ENCODE data around the gene RCCD1. TPM values are rescaled to one million over a fixed set of nuclear protein-coding genes. Genes with fewer than 3 reads are reported as not detected.
"Not testable (repeated sequence)": the region's sequence is repeated elsewhere in the genome, so short reads cannot be mapped to it uniquely, and the experiment has no call there.

Gene RCCD1
- polyA plus RNA-seq, 1 donor from 2014 or later: 4.5 TPM

DNA sequence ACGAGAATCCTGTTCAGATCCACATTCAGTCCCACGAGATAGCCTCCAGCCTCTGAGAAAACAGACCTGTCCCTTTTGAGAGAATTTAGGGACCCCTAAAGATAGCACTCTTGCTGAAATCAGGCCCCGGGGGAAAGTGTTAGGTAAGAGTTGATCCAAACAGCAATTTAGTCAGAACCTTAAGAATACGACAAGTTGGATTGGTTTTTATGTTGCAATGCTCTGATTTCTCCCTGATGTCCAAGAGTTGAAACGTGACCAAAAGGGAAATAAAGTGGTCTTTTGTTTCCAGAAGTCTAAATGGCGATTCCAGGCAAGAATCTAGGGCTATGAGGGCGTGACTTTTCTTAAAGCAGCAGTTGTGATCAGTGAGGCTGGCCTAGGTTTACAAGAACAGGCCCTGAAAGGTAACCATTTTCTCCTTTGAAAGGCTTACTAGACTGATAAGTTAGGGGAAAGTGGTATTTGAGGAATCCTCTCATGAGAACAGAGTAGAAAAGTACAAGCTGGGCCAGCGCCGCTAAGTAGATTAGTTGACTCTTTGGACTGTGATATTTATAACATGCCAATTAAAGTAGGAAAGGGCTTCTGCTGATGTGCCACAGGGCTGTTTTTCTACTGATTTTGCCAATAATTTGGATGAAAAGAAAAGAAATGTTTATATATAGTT is 46.7 kb upstream of the RCCD1 start:
- no peak overlapping the region for H2AFZ ChIP-seq (ENCODE audit: low read depth, low read length)
- no peak for TF ChIP-seq EZH2 (IDR thresholded peaks at IDR 0.05; ENCODE audit: borderline replicate concordance, insufficient read depth, low read length, poor library complexity, severe bottlenecking)
- TF ChIP-seq EP300 (conservative IDR thresholded peaks at IDR 0.05; ENCODE audit: poor library complexity, severe bottlenecking): no peak
- TF ChIP-seq SMC3 (conservative IDR thresholded peaks at IDR 0.05; ENCODE audit: poor library complexity): no peak
- TF ChIP-seq, protein P1, sequence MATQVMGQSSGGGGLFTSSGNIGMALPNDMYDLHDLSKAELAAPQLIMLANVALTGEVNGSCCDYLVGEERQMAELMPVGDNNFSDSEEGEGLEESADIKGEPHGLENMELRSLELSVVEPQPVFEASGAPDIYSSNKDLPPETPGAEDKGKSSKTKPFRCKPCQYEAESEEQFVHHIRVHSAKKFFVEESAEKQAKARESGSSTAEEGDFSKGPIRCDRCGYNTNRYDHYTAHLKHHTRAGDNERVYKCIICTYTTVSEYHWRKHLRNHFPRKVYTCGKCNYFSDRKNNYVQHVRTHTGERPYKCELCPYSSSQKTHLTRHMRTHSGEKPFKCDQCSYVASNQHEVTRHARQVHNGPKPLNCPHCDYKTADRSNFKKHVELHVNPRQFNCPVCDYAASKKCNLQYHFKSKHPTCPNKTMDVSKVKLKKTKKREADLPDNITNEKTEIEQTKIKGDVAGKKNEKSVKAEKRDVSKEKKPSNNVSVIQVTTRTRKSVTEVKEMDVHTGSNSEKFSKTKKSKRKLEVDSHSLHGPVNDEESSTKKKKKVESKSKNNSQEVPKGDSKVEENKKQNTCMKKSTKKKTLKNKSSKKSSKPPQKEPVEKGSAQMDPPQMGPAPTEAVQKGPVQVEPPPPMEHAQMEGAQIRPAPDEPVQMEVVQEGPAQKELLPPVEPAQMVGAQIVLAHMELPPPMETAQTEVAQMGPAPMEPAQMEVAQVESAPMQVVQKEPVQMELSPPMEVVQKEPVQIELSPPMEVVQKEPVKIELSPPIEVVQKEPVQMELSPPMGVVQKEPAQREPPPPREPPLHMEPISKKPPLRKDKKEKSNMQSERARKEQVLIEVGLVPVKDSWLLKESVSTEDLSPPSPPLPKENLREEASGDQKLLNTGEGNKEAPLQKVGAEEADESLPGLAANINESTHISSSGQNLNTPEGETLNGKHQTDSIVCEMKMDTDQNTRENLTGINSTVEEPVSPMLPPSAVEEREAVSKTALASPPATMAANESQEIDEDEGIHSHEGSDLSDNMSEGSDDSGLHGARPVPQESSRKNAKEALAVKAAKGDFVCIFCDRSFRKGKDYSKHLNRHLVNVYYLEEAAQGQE (IDR thresholded peaks at IDR 0.05; ENCODE audit: borderline replicate concordance): no peak
- TF ChIP-seq POLR2AphosphoS5 (IDR thresholded peaks at IDR 0.05): no peak
- no peak for TF ChIP-seq MXI1 (conservative IDR thresholded peaks at IDR 0.05; ENCODE audit: poor library complexity, severe bottlenecking)
- TF ChIP-seq RAD21 (conservative IDR thresholded peaks at IDR 0.05): no peak
- TF ChIP-seq, protein P2, sequence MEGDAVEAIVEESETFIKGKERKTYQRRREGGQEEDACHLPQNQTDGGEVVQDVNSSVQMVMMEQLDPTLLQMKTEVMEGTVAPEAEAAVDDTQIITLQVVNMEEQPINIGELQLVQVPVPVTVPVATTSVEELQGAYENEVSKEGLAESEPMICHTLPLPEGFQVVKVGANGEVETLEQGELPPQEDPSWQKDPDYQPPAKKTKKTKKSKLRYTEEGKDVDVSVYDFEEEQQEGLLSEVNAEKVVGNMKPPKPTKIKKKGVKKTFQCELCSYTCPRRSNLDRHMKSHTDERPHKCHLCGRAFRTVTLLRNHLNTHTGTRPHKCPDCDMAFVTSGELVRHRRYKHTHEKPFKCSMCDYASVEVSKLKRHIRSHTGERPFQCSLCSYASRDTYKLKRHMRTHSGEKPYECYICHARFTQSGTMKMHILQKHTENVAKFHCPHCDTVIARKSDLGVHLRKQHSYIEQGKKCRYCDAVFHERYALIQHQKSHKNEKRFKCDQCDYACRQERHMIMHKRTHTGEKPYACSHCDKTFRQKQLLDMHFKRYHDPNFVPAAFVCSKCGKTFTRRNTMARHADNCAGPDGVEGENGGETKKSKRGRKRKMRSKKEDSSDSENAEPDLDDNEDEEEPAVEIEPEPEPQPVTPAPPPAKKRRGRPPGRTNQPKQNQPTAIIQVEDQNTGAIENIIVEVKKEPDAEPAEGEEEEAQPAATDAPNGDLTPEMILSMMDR (IDR thresholded peaks at IDR 0.05; ENCODE audit: poor library complexity, severe bottlenecking): no peak
- H3F3A ChIP-seq (ENCODE audit: insufficient read depth, low read length, poor library complexity, severe bottlenecking): no peaks in the 10 kb centered on the region
- no peak overlapping the region for H3K27ac ChIP-seq (ENCODE audit: low read length)
- peaks cover 7% of the 10 kb centered on the region for H3K36me3 ChIP-seq (ENCODE audit: insufficient read depth, low read length)
- H3K4me3 ChIP-seq (ENCODE audit: low read length): no peak overlapping the region
- no peak overlapping the region for H3K9ac ChIP-seq (ENCODE audit: low read length)
- no peaks in the 10 kb centered on the region for H4K20me1 ChIP-seq (ENCODE audit: insufficient read depth)
- H3K79me2 ChIP-seq (replicated peaks; ENCODE audit: insufficient read depth, low read length): no peaks in the 10 kb centered on the region
- no peaks in the 10 kb centered on the region for H3K9me2 ChIP-seq (ENCODE audit: insufficient read depth, low read length)
- no peak overlapping the region for H3K4me2 ChIP-seq (ENCODE audit: low read length)
- no peaks in the 10 kb centered on the region for H3K27me3 ChIP-seq (ENCODE audit: insufficient read depth, low read depth, low read length)
- H3K9me3 ChIP-seq (ENCODE audit: low read length): no peaks in the 10 kb centered on the region

DNA sequence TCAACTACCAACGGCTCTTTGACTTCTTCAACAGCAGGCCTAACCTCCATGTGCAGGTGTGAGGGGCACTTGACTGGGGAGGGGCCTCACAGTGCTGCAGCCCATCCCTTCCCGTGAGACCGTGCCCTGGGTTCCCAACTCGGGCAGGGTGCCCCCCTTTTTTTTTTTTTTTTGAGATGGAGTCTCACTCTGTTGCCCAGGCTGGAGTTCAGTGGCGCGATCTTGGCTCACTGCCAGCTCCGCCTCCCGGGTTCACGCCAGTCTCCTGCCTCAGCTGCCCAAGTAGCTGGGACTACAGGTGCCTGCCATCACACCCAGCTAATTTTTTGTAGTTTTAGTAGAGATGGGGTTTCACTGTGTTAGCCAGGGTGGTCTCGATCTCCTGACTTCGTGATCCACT is 45.2 kb upstream of the RCCD1 start:
- H3K79me2 ChIP-seq (replicated peaks; ENCODE audit: insufficient read depth, low read length); H3F3A ChIP-seq (ENCODE audit: insufficient read depth, low read length, poor library complexity, severe bottlenecking); H3K4me2 ChIP-seq (ENCODE audit: low read length); H3K9me2 ChIP-seq (ENCODE audit: insufficient read depth, low read length); H3K9ac ChIP-seq (ENCODE audit: low read length); H3K27me3 ChIP-seq (ENCODE audit: insufficient read depth, low read depth, low read length); H2AFZ ChIP-seq (ENCODE audit: low read depth, low read length); H3K4me3 ChIP-seq (ENCODE audit: low read length); H4K20me1 ChIP-seq (ENCODE audit: insufficient read depth); H3K27ac ChIP-seq (ENCODE audit: low read length); H3K9me3 ChIP-seq (ENCODE audit: low read length); H3K36me3 ChIP-seq (ENCODE audit: insufficient read depth, low read length): not testable (repeated sequence)

DNA sequence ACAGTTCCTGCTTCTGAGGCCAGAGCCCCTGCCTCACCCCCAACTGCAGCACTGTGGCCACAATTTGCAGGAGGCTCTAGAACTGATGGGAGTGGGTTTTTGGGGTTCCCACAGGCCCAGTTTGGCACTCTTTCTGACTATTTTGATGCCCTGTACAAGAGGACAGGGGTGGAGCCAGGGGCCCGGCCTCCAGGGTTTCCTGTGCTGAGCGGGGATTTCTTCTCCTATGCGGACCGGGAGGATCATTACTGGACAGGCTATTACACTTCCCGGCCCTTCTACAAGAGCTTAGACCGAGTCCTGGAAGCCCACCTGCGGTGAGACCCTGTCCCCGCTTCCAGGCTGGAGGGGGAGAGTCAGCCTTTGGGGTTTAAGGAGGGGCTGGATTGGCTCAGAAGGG is 44.7 kb upstream of the RCCD1 start:
- H3K79me2 ChIP-seq (replicated peaks; ENCODE audit: insufficient read depth, low read length): no peaks in the 10 kb centered on the region
- no peaks in the 10 kb centered on the region for H3K9me2 ChIP-seq (ENCODE audit: insufficient read depth, low read length)
- no peak overlapping the region for H3K27ac ChIP-seq (ENCODE audit: low read length)
- no peaks in the 10 kb centered on the region for H3F3A ChIP-seq (ENCODE audit: insufficient read depth, low read length, poor library complexity, severe bottlenecking)
- H2AFZ ChIP-seq (ENCODE audit: low read depth, low read length): no peak overlapping the region
- no peak overlapping the region for H3K4me3 ChIP-seq (ENCODE audit: low read length)
- H3K36me3 ChIP-seq (ENCODE audit: insufficient read depth, low read length): peaks cover 7% of the 10 kb centered on the region
- TF ChIP-seq MXI1 (conservative IDR thresholded peaks at IDR 0.05; ENCODE audit: poor library complexity, severe bottlenecking) (no peak), EP300 (conservative IDR thresholded peaks at IDR 0.05; ENCODE audit: poor library complexity, severe bottlenecking) (no peak), POLR2AphosphoS5 (IDR thresholded peaks at IDR 0.05) (no peak), EZH2 (IDR thresholded peaks at IDR 0.05; ENCODE audit: borderline replicate concordance, insufficient read depth, low read length, poor library complexity, severe bottlenecking) (no peak), SMC3 (conservative IDR thresholded peaks at IDR 0.05; ENCODE audit: poor library complexity) (no peak), TAF1 (IDR thresholded peaks at IDR 0.05; ENCODE audit: low read depth) (no peak), RAD21 (conservative IDR thresholded peaks at IDR 0.05) (no peak)
- TF ChIP-seq, protein P1 (IDR thresholded peaks at IDR 0.05; ENCODE audit: borderline replicate concordance): no peak
- TF ChIP-seq, protein P2 (IDR thresholded peaks at IDR 0.05; ENCODE audit: poor library complexity, severe bottlenecking): no peak
- no peak overlapping the region for H3K9ac ChIP-seq (ENCODE audit: low read length)
- H3K4me2 ChIP-seq (ENCODE audit: low read length): no peak overlapping the region
- H3K9me3 ChIP-seq (ENCODE audit: low read length): no peaks in the 10 kb centered on the region
- no peaks in the 10 kb centered on the region for H4K20me1 ChIP-seq (ENCODE audit: insufficient read depth)
- no peaks in the 10 kb centered on the region for H3K27me3 ChIP-seq (ENCODE audit: insufficient read depth, low read depth, low read length)

Data from neural cell (in vitro differentiated cells).